GM13977 (cell line): Measurements from ENCODE around the gene LMAN1.

ENCODE experiments used
- DNase-seq: peaks from one replicate; pipeline ENCODE4 v3.0.0; 2012; ENCODE audit warnings: low spot score
- CTCF ChIP-seq: IDR thresholded peaks from 2 replicates; pipeline ENCODE4 v1.5.1; 2012; ENCODE audit warnings: mild to moderate bottlenecking, control low read depth; ENCODE audit not compliant: insufficient read depth; ENCODE audit errors: extremely low read depth, missing control alignments
- in situ Hi-C: fragments of 300-500 bp; cut with MboI; formaldehyde crosslinking; loops from one replicate; pipeline ENCODE4 v1.12.0; 2022; ENCODE audit warnings: low sequenced_read_pairs, low pct_unique_long_range_greater_than_20kb, mixed read lengths, inconsistent platforms; ENCODE audit not compliant: unreplicated experiment

The LMAN1 gene

DNA sequence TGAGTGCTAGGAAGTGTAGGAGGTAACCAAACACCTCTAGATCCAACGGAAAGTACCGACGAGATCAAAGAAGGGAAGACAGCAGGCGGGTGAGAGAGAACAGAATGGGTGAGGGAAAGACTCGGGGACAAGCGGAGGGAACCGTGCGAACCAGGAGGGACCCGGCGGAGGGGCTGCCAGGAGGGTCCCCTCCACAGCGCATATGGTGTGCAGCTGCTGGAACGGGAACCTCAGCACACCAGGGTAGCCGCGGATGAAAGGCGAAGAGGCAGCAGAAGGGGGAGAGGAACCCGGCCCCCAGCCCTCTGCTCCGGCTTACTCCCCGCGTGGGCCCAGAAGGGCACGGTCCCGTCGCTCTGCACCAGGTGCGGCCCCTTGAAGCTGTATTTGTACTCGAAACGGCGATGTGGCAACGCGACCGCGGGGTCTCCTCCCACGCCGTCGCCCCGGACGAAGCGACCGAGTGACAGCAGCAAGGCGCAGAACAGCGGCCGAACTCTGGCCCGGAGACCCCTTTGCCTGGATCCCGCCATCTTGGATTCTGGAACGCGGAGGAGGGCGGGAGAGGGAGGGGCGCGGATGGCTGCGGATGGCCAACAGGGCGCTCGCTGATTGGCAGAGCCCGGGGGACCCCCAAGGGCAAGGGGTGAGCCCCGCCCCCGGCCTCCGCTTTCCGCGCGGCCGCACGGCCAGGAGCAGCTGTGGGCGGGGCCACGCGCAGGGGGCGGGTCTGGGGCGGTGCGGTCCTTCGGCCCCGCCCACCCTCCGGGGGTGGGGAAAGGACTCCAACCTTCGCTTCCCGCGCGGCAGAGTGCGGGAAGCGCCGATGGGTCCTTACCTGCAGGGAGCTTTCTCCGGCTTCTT, at the start of gene LMAN1:
Gene LMAN1 (minus strand): TSS at position 554 of the 864 bp plus-strand sequence. CDS start 21 bp downstream, at position 533.
- no peak for TF ChIP-seq CTCF
- DNase-seq = peak; percentile 97
- in situ Hi-C loops = no loop called here

DNA sequence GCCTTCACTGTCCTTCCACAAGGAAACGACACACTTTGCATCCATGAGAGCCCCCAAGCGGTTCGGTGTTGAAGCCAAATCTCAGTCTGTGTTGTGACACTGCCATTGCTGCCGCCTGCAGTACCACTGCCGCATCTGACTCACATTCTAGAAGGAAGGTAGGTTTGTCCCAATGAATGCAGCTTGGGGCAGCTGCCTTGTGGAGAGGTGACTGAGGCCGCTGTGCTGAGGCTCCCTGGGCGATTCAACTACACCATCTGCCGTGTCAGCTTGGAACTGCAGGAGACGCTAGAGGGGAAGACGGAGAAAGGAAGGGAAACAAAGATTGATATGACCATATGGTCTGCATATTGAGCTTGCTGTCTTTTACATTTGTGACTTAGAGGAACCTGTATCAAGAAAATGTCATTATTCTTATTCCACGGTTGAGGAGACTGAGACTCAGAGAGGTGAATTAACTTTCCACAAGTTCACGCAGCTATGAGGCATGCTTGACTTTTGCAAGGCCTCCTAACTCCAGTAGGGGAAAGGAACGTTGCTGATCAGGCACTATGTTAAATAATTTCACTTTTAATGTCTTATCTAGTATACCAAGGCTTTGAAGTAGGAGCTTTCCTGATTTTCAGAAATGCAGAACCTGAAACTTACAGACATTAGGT, 43.5 kb upstream of the LMAN1 start:
- DNase-seq = peak; percentile 84
- in situ Hi-C loops = no loop called here

GRCh38 chr18:59400407-59400806, 41.3 kb upstream of the LMAN1 start:
- DNase-seq = no peak
- in situ Hi-C loops = no loop called here
- TF ChIP-seq CTCF = no peak

More for the DNA sequence above, 43.5 kb upstream of the LMAN1 start:
- TF ChIP-seq CTCF = peak; percentile 93

DNA sequence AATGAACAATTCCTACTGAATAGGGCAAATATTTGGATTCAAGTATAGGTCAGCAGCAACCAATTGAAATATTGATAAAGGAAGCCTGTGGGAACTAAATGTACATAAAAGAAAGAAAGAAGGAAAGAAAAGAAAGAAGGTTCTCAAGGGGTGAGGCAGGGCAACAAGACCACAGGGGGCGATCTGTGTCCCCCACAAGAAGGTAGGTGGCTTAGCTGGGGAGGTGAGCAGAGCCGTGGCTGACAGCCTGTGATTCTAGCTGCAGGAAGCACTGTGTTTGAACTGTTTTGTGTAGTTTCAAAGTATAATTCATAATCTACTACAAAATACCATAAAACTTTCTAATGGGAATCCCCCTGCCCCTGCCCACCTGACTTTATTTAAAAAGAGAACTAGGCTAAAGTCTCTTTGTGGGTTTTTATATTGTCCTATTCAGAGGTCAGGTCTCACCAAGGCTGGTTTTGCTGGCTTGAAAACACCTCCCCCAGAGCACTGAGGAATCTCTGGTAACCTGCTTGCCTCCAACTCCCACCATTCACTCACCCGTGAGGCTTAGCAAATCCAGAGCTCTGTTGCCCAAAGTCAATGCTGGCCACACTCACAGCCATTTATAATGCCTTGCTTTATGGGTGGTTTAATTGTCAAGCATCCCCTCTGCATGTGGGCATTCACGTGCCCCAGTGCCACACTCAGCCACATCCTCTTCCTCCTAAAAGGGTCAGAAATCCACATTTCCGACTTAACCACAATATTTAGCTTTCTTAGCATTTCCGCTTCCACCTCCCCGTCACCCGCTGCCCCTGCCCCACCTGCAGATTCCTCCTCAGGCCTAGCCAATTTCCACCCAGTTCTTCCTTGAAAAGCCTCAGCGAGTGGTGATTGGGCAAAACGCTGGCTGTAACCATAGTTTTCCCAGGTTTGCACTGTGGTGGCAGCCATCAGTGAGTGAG, 36.4 kb upstream of the LMAN1 start:
- in situ Hi-C loops = no loop called here
- DNase-seq = no peak
- TF ChIP-seq CTCF = no peak

GRCh38 chr18:59393381-59393780, 34.3 kb upstream of the LMAN1 start:
- no peak for TF ChIP-seq CTCF
- DNase-seq = no peak
- in situ Hi-C loops = no loop called here

- no peak for DNase-seq
- TF ChIP-seq CTCF = no peak
- in situ Hi-C loops = no loop called here
These were observed 29.8 kb upstream of the LMAN1 start for GRCh38 chr18:59388817-59389216.
